Measurements from ENCODE around the gene ARSD. TPM values are rescaled to one million over a fixed set of nuclear protein-coding genes. Genes with fewer than 3 reads are reported as not detected.
"Not testable (repeated sequence)": the region's sequence is repeated elsewhere in the genome, so short reads cannot be mapped to it uniquely, and the experiment has no call there.

The ARSD gene
- total RNA-seq, 4 donors from 2014 or later = 1.5 to 2.8 (median 2.1) TPM

GRCh38 chrX:2954541-2954940 lies 25.4 kb upstream of the ARSD start:
- Histone ChIP-seq H3K27me3 (no peaks in the 10 kb centered on the region), H3K9me3 (no peaks in the 10 kb centered on the region), H3K4me3 (no peak overlapping the region), H3K4me1 (no peaks in the 10 kb centered on the region), H3K27ac (no peak overlapping the region), H3K36me3 (no peaks in the 10 kb centered on the region)
- DNase-seq (no peak), ATAC-seq (no peak)
- no peak for TF ChIP-seq CTCF (IDR thresholded peaks at IDR 0.05 in 4 of 5, conservative IDR thresholded peaks at IDR 0.05 in 1 of 5)
- no peak for TF ChIP-seq POLR2A (IDR thresholded peaks at IDR 0.05)
- in situ Hi-C loops (cut with MboI; ENCODE audit: low sequenced_read_pairs in 4 of 4) (no loop called here), intact Hi-C loops (cut with DNase I; ENCODE audit: low total_unique reads) (no loop called here)

GRCh38 chrX:2937942-2938341 lies 8.8 kb upstream of the ARSD start:
- H3K4me3 ChIP-seq; H3K27ac ChIP-seq; H3K36me3 ChIP-seq; in situ Hi-C loops (cut with MboI; ENCODE audit: low sequenced_read_pairs in 4 of 4); intact Hi-C loops (cut with DNase I; ENCODE audit: low total_unique reads); H3K9me3 ChIP-seq; H3K4me1 ChIP-seq; H3K27me3 ChIP-seq; ATAC-seq; DNase-seq: not testable (repeated sequence)

- in situ Hi-C loops (cut with MboI; ENCODE audit: low sequenced_read_pairs in 4 of 4) = no loop called here
- TF ChIP-seq POLR2A (IDR thresholded peaks at IDR 0.05) = no peak
- no peak for TF ChIP-seq CTCF (IDR thresholded peaks at IDR 0.05 in 4 of 5, conservative IDR thresholded peaks at IDR 0.05 in 1 of 5)
- intact Hi-C loops (cut with DNase I; ENCODE audit: low total_unique reads) = no loop called here
- ATAC-seq = no peak
- H3K27ac ChIP-seq = no peak overlapping the region
- no peak for DNase-seq
- H3K9me3 ChIP-seq = no peaks in the 10 kb centered on the region
- no peak overlapping the region for H3K4me3 ChIP-seq
- no peaks in the 10 kb centered on the region for H3K4me1 ChIP-seq
- H3K27me3 ChIP-seq = peaks cover 0 to 5% (median 0%) of the 10 kb centered on the region in 3 donors
- H3K36me3 ChIP-seq = no peaks in the 10 kb centered on the region
These were observed 5.9 kb upstream of the ARSD start for GRCh38 chrX:2934715-2935710.

DNA sequence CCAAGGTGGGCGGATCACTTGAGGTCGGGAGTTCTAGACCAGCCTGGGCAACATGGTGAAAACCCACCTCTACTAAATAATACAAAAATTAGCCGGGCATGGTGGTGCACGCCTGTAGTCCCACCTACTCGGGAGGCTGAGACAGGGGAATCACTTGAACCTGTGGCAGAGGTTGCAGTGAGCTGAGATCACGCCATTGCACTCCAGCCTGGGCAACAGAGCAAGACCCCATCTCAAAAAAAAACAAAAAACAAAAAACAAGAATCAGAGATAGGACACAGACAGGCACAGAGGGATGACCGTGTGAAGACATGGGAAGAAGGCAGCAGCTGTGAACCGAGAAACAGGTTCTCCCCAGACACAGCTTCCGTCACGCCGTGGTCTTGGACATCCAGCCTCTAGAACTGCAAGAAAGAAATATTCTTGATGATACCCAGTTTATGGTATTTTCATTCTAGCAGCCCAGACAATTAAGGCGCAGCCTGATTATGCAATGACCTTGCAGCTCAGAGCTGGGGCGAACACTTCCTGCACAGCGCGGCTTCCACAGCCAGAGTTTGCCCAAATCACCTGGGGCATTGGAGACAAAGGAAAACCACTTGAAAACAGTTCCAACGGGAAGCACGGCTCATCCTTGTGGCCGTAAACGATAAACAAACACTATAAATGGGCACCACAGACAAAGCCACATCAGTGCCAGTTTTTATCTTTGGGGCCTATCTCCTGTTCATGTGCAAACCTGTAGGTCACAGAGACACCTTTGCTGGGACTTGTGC lies 4.2 kb upstream of the ARSD start:
- in situ Hi-C loops (cut with MboI; ENCODE audit: low sequenced_read_pairs in 4 of 4) (no loop called here), intact Hi-C loops (cut with DNase I; ENCODE audit: low total_unique reads) (no loop called here)
- no peaks in the 10 kb centered on the region for H3K36me3 ChIP-seq
- H3K27ac ChIP-seq = no peak overlapping the region
- DNase-seq = no peak
- ATAC-seq = no peak
- no peaks in the 10 kb centered on the region for H3K9me3 ChIP-seq
- H3K4me3 ChIP-seq = no peak overlapping the region
- TF ChIP-seq CTCF (IDR thresholded peaks at IDR 0.05 in 4 of 5, conservative IDR thresholded peaks at IDR 0.05 in 1 of 5) (no peak), POLR2A (IDR thresholded peaks at IDR 0.05) (no peak)
- peaks cover 0 to 10% (median 0%) of the 10 kb centered on the region in 3 donors for H3K27me3 ChIP-seq
- H3K4me1 ChIP-seq = no peaks in the 10 kb centered on the region

DNA sequence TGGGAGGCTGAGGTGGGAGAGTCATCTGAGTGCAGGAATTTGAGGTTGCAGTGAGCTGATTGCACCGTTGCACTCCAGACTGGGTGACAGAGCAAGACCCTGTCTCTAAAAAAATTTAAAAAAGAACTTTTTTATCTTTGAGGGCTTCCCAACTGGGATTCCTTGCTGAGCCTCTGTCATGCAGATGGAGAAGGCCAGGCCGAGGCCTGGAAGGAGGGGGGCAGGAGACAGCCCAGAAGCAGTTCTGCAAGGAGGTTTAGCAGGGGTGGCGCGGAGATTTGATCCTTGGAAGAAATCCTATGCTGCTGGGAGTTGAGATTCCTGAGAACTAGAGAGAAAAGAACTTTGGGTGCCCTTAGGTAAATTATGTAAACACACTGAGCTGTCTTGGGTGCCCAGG lies 2.5 kb upstream of the ARSD start:
- Histone ChIP-seq H3K9me3 (no peaks in the 10 kb centered on the region), H3K36me3 (no peaks in the 10 kb centered on the region), H3K27ac (no peak overlapping the region), H3K4me3 (no peak overlapping the region), H3K27me3 (peaks cover 0 to 10% (median 0%) of the 10 kb centered on the region in 3 donors), H3K4me1 (no peaks in the 10 kb centered on the region)
- in situ Hi-C loops (cut with MboI; ENCODE audit: low sequenced_read_pairs in 4 of 4) = no loop called here
- intact Hi-C loops (cut with DNase I; ENCODE audit: low total_unique reads) = no loop called here
- DNase-seq = no peak
- TF ChIP-seq POLR2A (IDR thresholded peaks at IDR 0.05) (no peak), CTCF (IDR thresholded peaks at IDR 0.05 in 4 of 5, conservative IDR thresholded peaks at IDR 0.05 in 1 of 5) (no peak)
- ATAC-seq = no peak
